GM18909 (cell line): Measurements from ENCODE around the gene KCNJ2.

Source experiments
- ATAC-seq: cut with Tn5 transposase; IDR thresholded peaks from one replicate; pipeline ENCODE4 v1.9.1; 2021; ENCODE audit warnings: mild to moderate bottlenecking; ENCODE audit not compliant: unreplicated experiment, poor library complexity

The KCNJ2 gene

DNA sequence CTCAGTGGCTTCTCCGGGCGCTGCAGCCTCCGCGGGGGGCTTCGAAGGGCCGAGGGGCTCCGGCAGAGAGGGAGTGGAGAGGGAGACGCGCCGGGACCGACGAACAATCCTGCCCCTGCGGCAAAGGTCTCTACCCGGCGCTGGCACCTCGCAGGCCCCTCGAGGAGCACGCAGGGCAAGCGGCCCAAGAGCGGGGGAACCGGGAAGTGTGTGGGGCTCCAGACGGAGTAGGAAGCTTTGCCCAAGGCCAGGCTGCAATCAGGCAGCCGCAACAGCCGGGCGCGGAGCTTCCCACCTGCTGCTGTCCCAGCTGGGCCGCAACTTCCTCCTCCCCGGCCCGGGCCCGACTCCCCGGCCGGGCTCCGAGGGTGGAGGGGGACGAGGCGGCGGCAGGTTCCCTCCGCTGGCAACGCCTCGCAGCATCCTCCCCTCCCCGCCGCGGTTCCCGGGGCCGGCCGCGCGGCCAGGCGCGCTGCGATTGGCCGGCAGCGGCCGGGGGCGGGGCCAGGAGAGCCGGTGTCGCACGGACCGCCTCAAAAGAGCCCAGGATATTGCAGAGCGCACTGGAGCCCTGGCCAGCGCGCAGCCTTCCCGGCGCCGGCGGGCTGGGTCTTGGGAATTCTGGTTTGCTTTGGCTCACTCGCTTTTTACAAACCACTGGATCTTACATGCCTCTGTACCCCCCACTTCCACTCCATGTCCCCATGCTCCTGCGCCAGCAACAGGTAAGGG, at the start of gene KCNJ2:
KCNJ2 (plus strand) TSS at position 556 of the 732 bp plus-strand sequence. CDS start 5,508 bp downstream, outside the sequence.
- ATAC-seq, result peak; percentile 97

DNA sequence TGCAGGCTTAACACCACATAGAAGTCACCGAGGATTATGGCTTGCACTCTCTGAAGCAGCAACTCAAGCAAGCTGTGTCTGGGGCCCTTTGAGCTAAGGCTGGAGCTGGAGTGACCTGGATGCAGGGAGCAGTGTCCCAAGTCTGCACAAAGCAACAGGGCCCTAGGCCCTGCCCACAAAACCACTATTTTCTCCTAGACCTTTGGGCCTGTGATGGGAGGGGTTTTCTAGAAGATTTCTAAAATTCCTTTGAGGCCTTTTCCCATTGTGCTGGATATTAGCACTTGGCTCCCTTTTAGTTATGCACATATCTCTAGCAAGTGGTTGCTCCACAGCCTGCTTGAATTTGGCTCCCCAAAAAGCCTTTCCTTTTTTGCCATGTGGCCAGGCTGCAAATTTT, 49.8 kb upstream of the KCNJ2 start:
- no peak for ATAC-seq

DNA sequence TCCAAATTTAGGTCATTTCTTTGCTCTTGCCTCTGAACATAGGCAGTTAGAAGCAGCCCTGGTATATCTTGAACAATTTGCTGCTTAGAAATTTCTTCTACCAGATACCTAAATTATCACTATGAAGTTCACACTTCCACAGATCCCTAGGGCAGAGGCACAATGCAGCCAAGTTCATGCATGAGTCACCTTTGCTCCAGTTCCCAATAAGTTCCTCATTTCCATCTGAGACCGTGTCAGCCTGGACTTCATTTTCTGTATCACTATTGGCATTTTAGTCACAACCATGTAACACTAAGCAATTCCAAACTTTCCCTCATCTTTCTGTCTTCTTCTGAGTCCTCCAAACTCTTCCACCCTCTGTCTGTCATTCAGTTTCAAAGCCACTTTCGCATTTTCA, 49.3 kb upstream of the KCNJ2 start:
- ATAC-seq, result no peak

DNA sequence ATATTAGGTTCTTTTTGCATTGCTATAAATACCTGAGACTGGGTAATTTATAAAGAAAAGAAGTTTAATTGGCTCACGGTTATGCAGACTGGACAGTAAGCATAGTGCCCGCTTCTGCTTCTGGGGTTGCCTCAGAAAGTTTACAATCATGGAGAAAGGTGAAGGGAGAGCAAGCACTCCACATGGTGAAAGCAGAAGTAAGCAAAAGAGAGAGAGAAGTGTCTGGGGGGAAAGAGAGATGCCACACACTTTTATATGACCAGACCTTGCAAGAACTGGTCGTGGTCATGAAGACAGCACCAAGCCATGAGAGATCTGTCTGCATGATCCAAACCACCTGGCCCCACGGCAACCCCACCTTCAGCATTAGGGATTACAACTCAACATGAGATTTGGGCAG, 48.9 kb upstream of the KCNJ2 start:
- no peak for ATAC-seq

DNA sequence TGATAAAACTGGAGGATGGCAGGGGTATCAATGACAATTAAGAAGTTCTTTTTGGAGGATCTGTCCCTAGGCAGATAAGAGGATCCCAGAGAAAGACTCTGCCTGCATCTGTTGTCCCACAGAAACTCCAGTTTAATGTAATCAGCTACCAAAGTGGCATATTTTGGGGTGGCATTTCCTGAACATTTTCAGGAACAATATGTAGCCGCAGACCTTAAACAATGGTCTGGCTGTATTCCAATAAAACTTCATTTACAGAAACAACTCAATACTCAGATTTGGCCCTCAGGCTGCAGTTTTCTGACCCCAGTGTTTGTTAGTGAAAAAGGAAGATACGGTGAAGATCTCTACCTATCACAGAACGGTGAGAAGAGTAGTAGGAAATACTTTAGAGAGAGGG, 48.2 kb upstream of the KCNJ2 start:
- no peak for ATAC-seq

DNA sequence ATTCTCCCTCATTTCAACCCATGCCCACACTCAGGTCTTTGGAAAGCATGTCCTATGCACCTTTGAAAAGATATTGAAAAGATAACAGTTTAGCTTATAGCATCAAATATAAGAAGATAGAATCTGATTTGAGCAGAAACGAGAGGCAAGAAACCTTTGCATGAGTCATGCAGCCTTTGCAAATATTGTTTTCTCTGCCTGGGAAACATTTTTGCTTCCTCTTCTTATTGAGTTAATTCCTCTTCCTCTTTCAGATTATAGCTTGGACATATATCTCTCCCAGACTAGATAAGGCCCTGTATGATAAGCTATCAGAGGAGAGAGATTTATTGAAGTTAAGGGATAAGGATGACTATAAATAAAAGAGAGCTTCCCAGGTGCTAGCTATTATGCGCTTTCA, 46.1 kb upstream of the KCNJ2 start:
- ATAC-seq, result no peak

DNA sequence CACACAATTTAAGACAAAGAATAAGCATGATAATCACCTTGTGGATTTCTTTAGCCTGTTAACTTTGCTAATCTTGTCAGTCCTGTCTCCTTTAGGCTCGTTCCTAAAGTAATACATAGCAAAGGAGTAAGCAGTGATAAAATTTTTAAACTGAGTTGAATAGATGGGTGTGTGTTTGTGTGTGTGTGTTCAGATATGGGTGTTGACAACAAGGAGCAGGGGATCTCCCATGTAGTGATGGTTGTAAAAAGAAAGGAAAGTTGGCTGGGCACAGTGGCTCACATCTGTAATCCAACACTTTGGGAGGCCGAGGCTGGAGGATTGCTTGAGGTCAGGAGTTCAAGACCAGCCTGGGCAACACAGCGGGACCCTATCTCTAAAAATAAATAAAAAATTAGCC, 44.6 kb upstream of the KCNJ2 start:
- no peak for ATAC-seq

DNA sequence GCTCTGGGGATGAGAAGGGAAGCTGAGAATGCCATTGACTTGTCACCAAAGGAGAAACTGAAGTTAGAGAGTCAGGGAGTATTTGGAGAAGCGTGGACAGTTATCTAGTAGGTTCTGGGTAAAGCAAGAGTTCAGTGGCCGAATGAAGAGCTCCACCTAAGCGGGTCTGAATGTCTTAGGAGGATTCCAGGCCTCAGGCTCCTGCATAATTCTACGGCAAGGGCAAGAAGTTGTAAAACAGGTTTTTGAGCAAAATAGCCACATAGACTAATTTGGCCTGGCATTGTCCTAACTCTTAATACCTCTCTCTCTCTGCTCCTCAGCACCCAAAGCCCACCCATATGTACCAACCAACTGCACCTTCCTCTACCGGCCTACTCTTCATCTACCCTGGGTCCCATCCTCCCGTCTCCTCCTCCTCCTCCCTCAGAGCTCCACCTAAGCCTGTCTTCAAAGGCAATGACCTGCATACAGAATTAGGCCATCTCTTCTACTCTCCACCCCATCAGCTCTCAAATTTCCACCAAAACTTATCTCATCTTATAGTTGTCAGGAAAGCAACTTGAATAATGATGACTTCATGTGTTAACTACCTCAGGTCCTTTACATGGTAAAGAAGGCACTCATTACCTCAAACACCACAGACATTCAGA, 42.0 kb upstream of the KCNJ2 start:
- no peak for ATAC-seq

DNA sequence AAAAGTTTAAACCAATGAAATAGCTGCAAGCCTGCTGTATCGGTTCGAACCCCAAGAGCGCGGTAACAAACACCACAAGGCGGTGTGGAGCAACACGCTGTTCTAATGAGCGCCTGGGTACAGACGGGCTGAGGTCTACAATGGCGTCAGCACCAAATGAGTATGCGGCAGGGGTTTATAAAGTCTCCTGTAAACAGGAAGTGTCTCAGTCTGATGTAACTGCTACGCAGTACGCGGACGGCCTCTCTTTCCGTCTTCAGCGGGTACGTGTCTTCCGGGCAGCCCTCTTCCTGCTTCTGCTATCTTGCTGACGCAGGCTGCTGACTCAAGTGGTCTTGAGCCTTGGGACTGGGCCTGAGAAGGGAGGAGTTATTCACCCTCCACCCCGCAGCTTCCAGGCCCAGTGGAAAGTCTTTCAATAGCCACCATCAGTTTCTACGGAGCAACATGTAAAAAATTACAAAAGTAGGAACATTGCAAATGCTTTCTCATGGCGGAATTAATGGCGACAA, 40.5 kb upstream of the KCNJ2 start:
- no peak for ATAC-seq

DNA sequence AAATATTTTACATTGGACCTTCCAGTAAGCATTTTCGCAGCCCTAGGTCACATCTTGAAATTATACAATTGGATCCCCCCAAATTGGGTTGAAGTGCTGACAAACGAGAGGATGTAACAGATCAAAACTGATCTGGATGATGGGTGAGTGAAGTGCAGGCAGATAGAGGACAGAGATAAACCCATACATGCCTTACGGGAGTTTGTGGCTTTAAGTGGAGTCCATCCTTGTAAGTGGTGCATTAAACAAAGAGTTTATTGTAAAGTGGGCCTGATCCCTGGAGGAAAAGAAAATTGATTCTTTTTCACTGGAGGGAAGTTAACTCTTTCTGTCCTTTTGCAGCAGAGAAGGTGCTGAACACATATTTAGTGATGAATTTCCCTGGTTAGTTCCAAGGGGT, 39.0 kb upstream of the KCNJ2 start:
- no peak for ATAC-seq

DNA sequence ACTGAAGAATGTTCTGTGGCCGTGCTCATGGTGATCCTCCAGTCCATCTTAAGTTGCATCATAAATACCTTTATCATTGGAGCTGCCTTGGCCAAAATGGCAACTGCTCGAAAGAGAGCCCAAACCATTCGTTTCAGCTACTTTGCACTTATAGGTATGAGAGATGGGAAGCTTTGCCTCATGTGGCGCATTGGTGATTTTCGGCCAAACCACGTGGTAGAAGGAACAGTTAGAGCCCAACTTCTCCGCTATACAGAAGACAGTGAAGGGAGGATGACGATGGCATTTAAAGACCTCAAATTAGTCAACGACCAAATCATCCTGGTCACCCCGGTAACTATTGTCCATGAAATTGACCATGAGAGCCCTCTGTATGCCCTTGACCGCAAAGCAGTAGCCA, 36.8 kb upstream of the KCNJ2 start:
- no peak for ATAC-seq

DNA sequence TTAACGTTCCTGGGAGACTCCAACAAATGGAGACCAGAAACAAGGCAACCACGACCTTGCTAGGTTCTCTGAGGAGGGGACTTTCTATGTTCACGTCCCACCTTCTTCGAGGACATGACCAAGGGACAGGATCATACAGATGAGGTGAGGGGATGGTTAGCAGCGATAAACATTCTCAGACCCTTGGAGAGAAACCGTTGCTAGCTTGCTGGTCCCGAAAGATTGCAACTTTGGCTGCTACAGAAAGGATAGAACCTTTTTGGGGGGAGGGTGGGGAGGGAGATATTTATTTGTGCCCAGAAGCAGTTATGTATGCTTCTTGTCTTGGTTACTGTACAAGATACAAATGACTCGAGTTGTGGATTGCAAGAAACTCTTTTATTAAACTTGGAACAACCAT, 35.3 kb upstream of the KCNJ2 start:
- ATAC-seq, result no peak

DNA sequence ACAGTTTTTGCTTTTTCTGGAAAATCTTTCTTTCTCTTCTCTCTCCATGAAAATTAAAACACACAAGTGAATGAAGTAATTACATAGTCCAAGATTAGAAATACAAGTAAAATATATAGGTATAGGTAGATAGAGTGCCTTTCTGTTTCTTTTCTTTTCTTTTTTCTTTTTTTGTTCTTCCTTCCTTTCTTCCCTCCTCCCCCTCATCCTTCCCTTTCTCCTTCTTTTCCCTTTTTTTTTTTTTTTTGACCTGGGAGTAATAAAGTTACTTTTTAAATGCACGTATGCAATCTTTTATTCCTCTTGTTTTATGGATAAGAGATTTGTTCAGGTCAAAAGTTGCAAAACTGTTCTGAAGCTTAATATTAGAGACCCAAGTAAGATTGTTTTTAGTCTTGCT, 34.6 kb upstream of the KCNJ2 start:
- no peak for ATAC-seq

DNA sequence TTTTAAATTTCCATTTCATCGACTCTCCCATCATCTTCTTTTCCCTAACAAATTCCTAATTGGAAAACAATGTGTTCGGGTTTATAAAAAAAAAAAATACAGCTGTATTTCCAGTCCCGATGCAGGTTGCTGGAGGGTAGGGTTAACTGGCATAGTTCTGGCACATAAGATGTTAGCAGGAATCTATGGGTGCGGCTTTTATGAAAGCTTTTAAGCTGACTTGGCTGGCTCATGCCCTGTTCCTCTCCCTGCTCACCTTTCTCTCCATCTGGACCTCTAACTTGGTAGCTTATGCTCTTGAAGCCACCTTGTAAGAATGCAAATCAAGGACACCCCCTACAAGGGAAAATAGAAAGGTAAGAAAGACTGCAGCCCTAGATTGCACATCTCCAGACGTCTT, 33.2 kb upstream of the KCNJ2 start:
- ATAC-seq, result no peak

DNA sequence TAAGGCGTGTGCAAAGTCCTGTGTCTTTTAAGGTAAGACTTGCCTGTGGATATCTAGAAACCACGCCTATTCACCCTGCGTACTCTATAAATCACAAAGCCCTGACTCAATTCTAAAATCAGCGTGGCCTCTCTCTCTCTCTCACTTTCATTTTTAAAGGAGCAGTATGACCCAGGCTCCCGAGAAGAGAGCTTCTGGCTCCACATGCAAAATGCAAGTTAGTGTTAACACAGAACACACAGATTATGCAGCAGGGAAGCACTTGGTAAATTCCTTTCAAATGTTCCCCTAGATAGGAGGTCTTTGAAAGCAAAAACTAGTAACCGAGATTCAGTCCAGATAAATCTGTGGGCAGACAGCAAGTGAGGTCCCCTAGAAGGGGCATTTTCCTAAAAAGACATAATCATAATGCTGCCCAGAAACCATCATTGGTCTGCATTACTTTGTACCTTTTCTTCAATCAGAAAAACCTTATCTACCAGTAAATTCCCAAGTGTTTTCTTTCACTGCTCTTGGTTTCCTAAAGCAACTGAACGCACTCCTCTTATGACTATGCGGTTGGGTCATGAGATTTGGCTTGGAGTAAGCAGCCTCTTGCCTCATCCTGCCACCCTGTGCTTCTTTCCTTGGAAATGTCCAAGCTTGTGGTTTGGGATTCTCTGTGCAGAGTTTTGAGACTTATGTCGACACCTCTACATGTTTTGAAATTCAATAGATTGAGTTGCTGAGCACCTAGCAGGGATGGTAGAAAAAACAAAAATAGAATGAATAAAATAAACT, 31.7 kb upstream of the KCNJ2 start:
- ATAC-seq, result peak; percentile 99

DNA sequence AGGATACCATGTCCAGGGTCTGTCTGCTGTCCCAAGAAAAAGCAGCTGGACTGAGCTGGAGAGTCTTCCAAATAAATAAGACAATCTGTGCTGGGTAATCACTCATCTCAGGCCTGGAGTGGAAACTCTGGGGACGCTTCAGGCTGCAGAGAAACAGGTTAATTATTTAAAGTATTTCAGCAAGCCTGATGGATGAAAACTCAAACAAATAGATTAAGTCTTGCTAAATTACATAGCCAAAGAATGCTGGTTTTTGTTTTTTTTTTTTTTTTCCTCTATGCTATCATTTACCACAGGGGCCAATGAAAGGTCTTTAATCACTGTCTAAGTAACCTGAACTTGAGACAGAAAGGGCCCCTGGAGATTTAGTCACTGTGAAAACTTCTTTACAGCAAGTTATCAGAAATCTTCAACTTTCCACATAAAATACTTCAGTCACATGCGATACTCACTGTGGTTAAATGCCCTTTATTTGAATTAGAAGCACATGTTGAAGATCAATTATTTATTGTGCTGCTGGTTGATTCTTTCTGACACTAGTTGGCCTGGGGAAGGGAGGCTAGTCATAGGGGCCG, 31.0 kb upstream of the KCNJ2 start:
- ATAC-seq, result no peak

DNA sequence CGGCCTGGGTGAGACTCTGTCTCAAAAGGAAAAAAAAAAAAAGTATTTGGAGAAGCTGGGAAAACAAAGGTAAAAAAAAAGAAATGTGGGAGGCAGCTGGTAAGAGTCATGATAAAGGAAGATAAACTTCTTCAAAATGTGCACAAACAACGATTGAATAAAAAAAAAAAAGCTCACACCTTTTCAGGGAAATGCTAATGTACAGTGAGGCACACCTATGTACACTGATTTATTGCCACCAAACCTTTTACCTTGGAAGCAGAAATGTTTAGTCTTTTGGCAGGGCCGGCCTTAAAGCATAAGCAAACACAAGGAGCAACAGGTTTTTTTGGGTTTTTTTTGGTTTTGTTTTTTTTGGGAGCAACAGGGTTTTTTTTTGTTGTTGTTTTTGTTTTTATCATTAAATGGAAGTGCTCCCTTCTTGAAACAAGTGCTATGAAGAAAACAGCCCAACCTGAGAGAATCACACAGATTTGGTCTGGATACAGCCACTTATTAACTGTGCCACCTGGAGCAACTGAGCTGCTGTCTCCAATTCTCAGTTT, 29.8 kb upstream of the KCNJ2 start:
- no peak for ATAC-seq

DNA sequence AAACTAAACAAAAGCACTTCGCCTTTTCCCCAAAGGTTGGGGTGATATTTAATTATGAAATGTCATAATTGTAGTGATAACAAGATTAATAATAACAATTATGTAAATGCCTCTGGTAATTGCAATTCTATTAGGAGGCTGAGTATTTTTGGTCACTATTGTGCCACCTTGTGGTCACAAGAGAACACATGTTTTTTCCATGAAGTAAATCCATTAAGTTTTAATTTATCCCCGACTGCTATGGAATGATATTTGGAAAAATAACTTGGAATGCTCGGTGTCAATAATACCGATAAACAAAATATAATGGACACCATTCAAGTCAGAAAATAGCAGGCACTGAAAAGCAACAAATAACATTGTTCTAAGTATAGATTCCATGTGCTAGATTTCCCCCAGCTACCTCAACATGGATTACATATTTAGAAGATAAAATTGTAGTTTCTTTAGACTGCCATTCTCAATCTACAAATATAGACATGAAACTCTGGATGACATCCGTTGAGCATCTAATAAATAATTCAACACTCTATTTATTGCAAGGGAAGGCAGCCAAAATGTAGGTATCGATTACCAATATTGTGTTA, 25.0 kb upstream of the KCNJ2 start:
- ATAC-seq, result no peak

DNA sequence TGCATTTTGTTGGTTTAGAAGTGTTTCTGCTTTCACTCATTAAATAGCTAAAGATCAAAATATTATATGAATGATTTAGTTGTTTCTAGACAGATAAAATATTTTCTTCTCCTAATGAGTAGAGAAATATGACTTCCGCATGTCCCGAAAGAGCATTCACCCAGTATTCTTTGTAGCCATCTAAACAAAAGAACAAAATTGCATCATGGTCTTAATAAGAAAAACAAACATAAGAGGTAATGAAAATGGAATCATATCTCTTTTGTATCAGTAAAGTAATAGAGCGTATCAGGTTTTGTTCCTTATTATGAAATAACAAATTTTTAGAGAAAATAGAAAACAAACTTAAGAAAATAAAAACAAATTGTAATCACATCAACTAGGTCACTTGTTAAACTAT, 16.1 kb upstream of the KCNJ2 start:
- no peak for ATAC-seq

DNA sequence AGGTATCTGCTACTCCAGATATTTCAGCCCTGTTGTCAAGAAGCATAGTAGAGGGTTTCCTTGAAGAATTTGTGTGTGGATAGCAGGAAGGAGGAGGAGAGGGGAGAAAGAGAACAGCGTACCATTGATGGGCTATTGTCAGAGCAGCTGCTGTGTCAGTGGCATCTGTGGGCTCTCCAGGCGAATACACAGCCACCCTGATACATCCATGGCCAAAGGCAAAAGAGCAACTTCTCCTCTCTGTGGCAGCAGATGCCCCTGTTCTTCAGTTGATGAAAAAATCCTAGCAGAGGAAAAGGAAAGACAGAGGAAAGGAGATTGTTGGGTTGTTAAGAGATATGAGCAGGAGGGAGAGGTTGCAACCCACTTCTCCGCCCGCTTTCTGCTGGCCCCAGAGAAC, 12.2 kb upstream of the KCNJ2 start:
- ATAC-seq, result no peak
